Large intestine (tissue), 3 donors: ENCODE measurements around the gene NEK7. TPM values are rescaled to one million over a fixed set of nuclear protein-coding genes. Genes with fewer than 3 reads are reported as not detected.

Source experiments
- DNase-seq, 2 donors: peaks; one replicate each; pipeline versions ENCODE4 v3.0.0 to v3.0.0-alpha.2; 2013
- H3K27ac ChIP-seq: one replicate; pipeline ENCODE4 v1.5.1; 2013; ENCODE audit warnings: low read length
- H3K27me3 ChIP-seq: 2 replicates; pipeline ENCODE4 v1.6.1; 2013; ENCODE audit warnings: low read length; ENCODE audit not compliant: control insufficient read depth, insufficient read depth
- H3K36me3 ChIP-seq: 2 replicates; pipeline ENCODE4 v1.6.1; 2013; ENCODE audit warnings: low read length; ENCODE audit not compliant: control insufficient read depth, insufficient read depth
- H3K4me1 ChIP-seq: one replicate; pipeline ENCODE4 v1.6.1; 2013; ENCODE audit warnings: low read length; ENCODE audit not compliant: control insufficient read depth, insufficient read depth
- H3K4me3 ChIP-seq: one replicate; pipeline ENCODE4 v1.5.1; 2013; ENCODE audit warnings: low read length
- H3K9me3 ChIP-seq: one replicate; pipeline ENCODE4 v1.6.1; 2013; ENCODE audit warnings: mild to moderate bottlenecking, low read depth, low read length, moderate library complexity; ENCODE audit not compliant: control insufficient read depth
- WGBS: methylation state at CpG from one replicate; pipeline ENCODE4 v1.1.5; 2013; ENCODE audit warnings: low lambda C conversion rate; ENCODE audit not compliant: insufficient coverage; 5-methylcytosine and 5-hydroxymethylcytosine counted together
- polyA plus RNA-seq: library from polyadenylated mRNA; unstranded; fragments of 120-200 nt; gene quantifications from one replicate; pipeline ENCODE4 v1.2.1, GENCODE V29; 2013

Gene NEK7
- polyA plus RNA-seq, 1 donor, result 43.2 TPM

- Histone ChIP-seq H3K27me3 (no peaks in the 10 kb centered on the region), H3K36me3 (no peaks in the 10 kb centered on the region), H3K4me3 (no peak overlapping the region), H3K9me3 (no peaks in the 10 kb centered on the region), H3K27ac (no peak overlapping the region), H3K4me1 (no peaks in the 10 kb centered on the region)
- WGBS, result 88% methylated on average over 1 of the region's 1 CpG
- DNase-seq, result no peak
Observed at GRCh38 chr1:198281911-198282310, 125.1 kb downstream of the NEK7 start.

- WGBS, result 33% methylated on average over 2 of the region's 6 CpGs
- Histone ChIP-seq H3K27me3 (no peaks in the 10 kb centered on the region), H3K27ac (no peak overlapping the region), H3K9me3 (no peaks in the 10 kb centered on the region), H3K4me3 (no peak overlapping the region), H3K4me1 (no peaks in the 10 kb centered on the region), H3K36me3 (no peaks in the 10 kb centered on the region)
- DNase-seq, result no peak
Observed at GRCh38 chr1:198283222-198283621, 126.4 kb downstream of the NEK7 start.

GRCh38 chr1:198287916-198288315, 131.1 kb downstream of the NEK7 start:
- Histone ChIP-seq H3K4me3 (no peak overlapping the region), H3K27me3 (no peaks in the 10 kb centered on the region)
- 62% methylated on average over 3 of the region's 4 CpGs for whole genome bisulfite sequencing

GRCh38 chr1:198290089-198290683, 133.4 kb downstream of the NEK7 start:
- no peak overlapping the region for H3K27ac ChIP-seq
- peak; percentile 19 to 43 for DNase-seq

More at GRCh38 chr1:198287916-198288315, 131.1 kb downstream of the NEK7 start:
- DNase-seq, result no peak
- Histone ChIP-seq H3K27ac (no peak overlapping the region), H3K36me3 (no peaks in the 10 kb centered on the region), H3K4me1 (peaks cover 5% of the 10 kb centered on the region), H3K9me3 (no peaks in the 10 kb centered on the region)

GRCh38 chr1:198291036-198291435, 134.2 kb downstream of the NEK7 start:
- H3K9me3 ChIP-seq, result no peaks in the 10 kb centered on the region
- no peaks in the 10 kb centered on the region for H3K36me3 ChIP-seq
- no peak overlapping the region for H3K4me3 ChIP-seq
- no peak overlapping the region for H3K27ac ChIP-seq
- peaks cover 5% of the 10 kb centered on the region for H3K4me1 ChIP-seq
- no peak for DNase-seq
- H3K27me3 ChIP-seq, result no peaks in the 10 kb centered on the region

More at GRCh38 chr1:198290089-198290683, 133.4 kb downstream of the NEK7 start:
- 52% methylated on average over 2 of the region's 7 CpGs for WGBS
- Histone ChIP-seq H3K4me1 (peaks cover 5% of the 10 kb centered on the region), H3K36me3 (no peaks in the 10 kb centered on the region), H3K27me3 (no peaks in the 10 kb centered on the region), H3K9me3 (no peaks in the 10 kb centered on the region), H3K4me3 (no peak overlapping the region)

- H3K27me3 ChIP-seq, result no peaks in the 10 kb centered on the region
- no peak overlapping the region for H3K27ac ChIP-seq
- peaks cover 5% of the 10 kb centered on the region for H3K4me1 ChIP-seq
- no peak overlapping the region for H3K4me3 ChIP-seq
- no peaks in the 10 kb centered on the region for H3K9me3 ChIP-seq
- no peak for DNase-seq
- H3K36me3 ChIP-seq, result no peaks in the 10 kb centered on the region
Observed at GRCh38 chr1:198291924-198292323, 135.1 kb downstream of the NEK7 start.

GRCh38 chr1:198295225-198295624, 138.4 kb downstream of the NEK7 start:
- H3K9me3 ChIP-seq, result no peaks in the 10 kb centered on the region
- H3K4me1 ChIP-seq, result peaks cover 3% of the 10 kb centered on the region
- DNase-seq, result no peak
- WGBS, result 61% methylated on average over 3 of the region's 8 CpGs
- peaks cover 7% of the 10 kb centered on the region for H3K36me3 ChIP-seq
- H3K27ac ChIP-seq, result no peak overlapping the region
- H3K4me3 ChIP-seq, result no peak overlapping the region
- no peaks in the 10 kb centered on the region for H3K27me3 ChIP-seq

- Histone ChIP-seq H3K4me3 (no peak overlapping the region), H3K27ac (no peak overlapping the region), H3K4me1 (no peaks in the 10 kb centered on the region), H3K9me3 (no peaks in the 10 kb centered on the region), H3K27me3 (no peaks in the 10 kb centered on the region), H3K36me3 (peaks cover 10% of the 10 kb centered on the region)
- 100% methylated on average over 1 of the region's 4 CpGs for WGBS
- no peak for DNase-seq
Observed at GRCh38 chr1:198295971-198296370, 139.2 kb downstream of the NEK7 start.

GRCh38 chr1:198297281-198297680, 140.5 kb downstream of the NEK7 start:
- peaks cover 10% of the 10 kb centered on the region for H3K36me3 ChIP-seq
- H3K9me3 ChIP-seq, result no peaks in the 10 kb centered on the region
- H3K27ac ChIP-seq, result no peak overlapping the region
- WGBS, result 100% methylated on average over 1 of the region's 2 CpGs
- no peaks in the 10 kb centered on the region for H3K27me3 ChIP-seq
- H3K4me3 ChIP-seq, result no peak overlapping the region
- no peaks in the 10 kb centered on the region for H3K4me1 ChIP-seq
- no peak for DNase-seq

- Histone ChIP-seq H3K36me3 (peaks cover 10% of the 10 kb centered on the region), H3K27me3 (no peaks in the 10 kb centered on the region), H3K27ac (no peak overlapping the region), H3K4me3 (no peak overlapping the region), H3K9me3 (no peaks in the 10 kb centered on the region), H3K4me1 (no peaks in the 10 kb centered on the region)
- no peak for DNase-seq
- WGBS, result 100% methylated on average over 1 of the region's 6 CpGs
Observed at GRCh38 chr1:198298640-198299039, 141.8 kb downstream of the NEK7 start.

- Histone ChIP-seq H3K4me1 (no peaks in the 10 kb centered on the region), H3K27me3 (no peaks in the 10 kb centered on the region), H3K4me3 (no peak overlapping the region), H3K9me3 (no peaks in the 10 kb centered on the region), H3K27ac (no peak overlapping the region), H3K36me3 (peaks cover 10% of the 10 kb centered on the region)
- no CpG with 5 or more reads among the region's 1 CpG for WGBS
- DNase-seq, result no peak
Observed at GRCh38 chr1:198300451-198300850, 143.7 kb downstream of the NEK7 start.
